HG03432 (cell line): Measurements from ENCODE around the gene DNAJC8.
A peak's percentile ranks its signal among the peaks of the same experiment; 100 is the strongest.

Experiments
- ATAC-seq: cut with Tn5 transposase; IDR thresholded peaks from one replicate; pipeline ENCODE4 v1.9.1; 2021; ENCODE audit warnings: mild to moderate bottlenecking, moderate library complexity; ENCODE audit not compliant: unreplicated experiment

Gene DNAJC8

GRCh38 chr1:28249866-28250295 is 17.1 kb upstream of the DNAJC8 start:
- ATAC-seq: no peak

- ATAC-seq: no peak
These were observed 16.4 kb upstream of the DNAJC8 start for GRCh38 chr1:28249013-28249865.

GRCh38 chr1:28248273-28249012 is 15.6 kb upstream of the DNAJC8 start:
- peak; percentile 34 for ATAC-seq

- ATAC-seq: no peak
These were observed 14.9 kb upstream of the DNAJC8 start for GRCh38 chr1:28247612-28248272.

- no peak for ATAC-seq
These were observed 13.6 kb upstream of the DNAJC8 start for GRCh38 chr1:28246427-28246832.

- ATAC-seq: no peak
These were observed 11.9 kb upstream of the DNAJC8 start for GRCh38 chr1:28244549-28245251.

GRCh38 chr1:28243685-28244311 is 11.0 kb upstream of the DNAJC8 start:
- ATAC-seq: no peak

- ATAC-seq: no peak
These were observed 8.9 kb upstream of the DNAJC8 start for GRCh38 chr1:28241638-28242241.

GRCh38 chr1:28240024-28240423 is 7.2 kb upstream of the DNAJC8 start:
- no peak for ATAC-seq

- ATAC-seq: no peak
These were observed 6.2 kb upstream of the DNAJC8 start for GRCh38 chr1:28239004-28239403.

- ATAC-seq: no peak
These were observed 4.0 kb upstream of the DNAJC8 start for GRCh38 chr1:28236656-28237322.

- peak; percentile 86 for ATAC-seq
These were observed 3.2 kb upstream of the DNAJC8 start, which contains the start of gene ATP5IF1 for GRCh38 chr1:28235755-28236655. Gene ATP5IF1, plus strand, starts transcription at chr1:28236124. Its CDS starts 60 bp downstream, at chr1:28236184.

GRCh38 chr1:28233264-28233606 is 406 bp upstream of the DNAJC8 start:
- ATAC-seq: no peak

GRCh38 chr1:28229996-28230395 is 2.8 kb downstream of the DNAJC8 start:
- no peak for ATAC-seq

GRCh38 chr1:28229089-28229488 is 3.7 kb downstream of the DNAJC8 start:
- no peak for ATAC-seq

- ATAC-seq: no peak
These were observed 19.5 kb downstream of the DNAJC8 start for GRCh38 chr1:28213315-28213714.

- ATAC-seq: no peak
These were observed 23.1 kb downstream of the DNAJC8 start for GRCh38 chr1:28209700-28210099.

- no peak for ATAC-seq
These were observed 23.9 kb downstream of the DNAJC8 start for GRCh38 chr1:28208818-28209441.
